ENCODE results near the gene SLC24A3.

GRCh38 chr20:19349879-19350278, 137.4 kb downstream of the SLC24A3 start:
- no peak for TF ChIP-seq CTCF (conservative IDR thresholded peaks at IDR 0.05; ENCODE audit: low read length)
- TF ChIP-seq EZH2phosphoT487 (IDR thresholded peaks at IDR 0.05; ENCODE audit: borderline replicate concordance, low read depth, low read length): no peak

All from OCI-LY7 (cell line).